HFFc6 (cell line): ENCODE results near the gene CRYBA1. TPM values are rescaled to one million over a fixed set of nuclear protein-coding genes. Genes with fewer than 3 reads are reported as not detected.
"Not testable (repeated sequence)": the region's sequence is repeated elsewhere in the genome, so short reads cannot be mapped to it uniquely, and the experiment has no call there.

Source experiments
- DNase-seq: peaks from one replicate; pipeline ENCODE4 v3.0.0-alpha.2; 2018
- H3K27ac Mint-ChIP-seq: 2 replicates; pipeline ENCODE4 v1.8.0; 2020; ENCODE audit warnings: mild to moderate bottlenecking, mixed read lengths
- H3K27me3 Mint-ChIP-seq: 2 replicates; pipeline ENCODE4 v1.8.0; 2021; ENCODE audit warnings: mild to moderate bottlenecking, moderate library complexity, mixed read lengths; ENCODE audit not compliant: insufficient read depth
- H3K36me3 Mint-ChIP-seq: 2 replicates; pipeline ENCODE4 v1.8.0; 2021; ENCODE audit warnings: low read depth, mixed read lengths
- H3K4me1 Mint-ChIP-seq: 2 replicates; pipeline ENCODE4 v1.8.0; 2020; ENCODE audit warnings: low read depth, mixed read lengths
- H3K4me3 Mint-ChIP-seq: 2 replicates; pipeline ENCODE4 v1.8.0; 2020; ENCODE audit warnings: mild to moderate bottlenecking, moderate library complexity, mixed read lengths
- H3K9me3 Mint-ChIP-seq: 2 replicates; pipeline ENCODE4 v1.8.0; 2020; ENCODE audit warnings: mild to moderate bottlenecking, mixed read lengths
- CTCF ChIP-seq: fragments of 200-600 bp; sonication (generic); IDR thresholded peaks from 2 replicates; pipeline ENCODE4 v1.5.0; 2021; ENCODE audit warnings: antibody characterized with exemption, mild to moderate bottlenecking
- total RNA-seq, 6 experiments: library from RNA; stranded (reverse); fragmentation: NEBNext Ultra II Directional; extraction: Animal tissue kit (Norgen Biotek cat#: 25700); gene quantifications; 2 replicates in 1 of 6; 3 replicates in 5 of 6; pipeline ENCODE4 v1.2.3, GENCODE V29; 2021

The CRYBA1 gene
- total RNA-seq, 6 experiments from 2014 or later = 0.46 TPM; not detected in 5

DNA sequence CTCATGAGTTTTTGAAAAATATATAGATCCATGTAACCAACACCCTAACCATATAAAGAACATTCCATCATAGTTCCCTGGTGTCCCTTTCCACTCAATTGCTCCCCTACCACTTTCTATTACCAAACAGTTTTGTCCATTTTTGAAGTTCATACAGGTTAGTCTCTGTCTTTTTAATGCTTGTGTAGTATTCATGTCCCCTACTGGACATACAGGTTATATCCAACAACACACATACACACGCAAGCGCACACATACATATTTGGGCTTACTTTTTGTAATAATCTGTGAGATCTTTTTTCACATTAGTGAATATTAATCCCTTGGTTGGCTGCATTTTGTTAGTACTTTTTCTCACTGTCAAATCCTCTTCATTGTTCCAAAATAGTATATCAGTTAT lies 6.4 kb downstream of the CRYBA1 start:
- DNase-seq = no peak
- Mint-ChIP-seq H3K36me3 (peaks cover 12% of the 10 kb centered on the region), H3K9me3 (no peaks in the 10 kb centered on the region), H3K27me3 (peaks cover 7% of the 10 kb centered on the region; the same call in 1 of the 2 replicates), H3K4me1 (peaks cover 90% of the 10 kb centered on the region), H3K4me3 (no peak overlapping the region; the same call in 1 of the 2 replicates), H3K27ac (peak overlapping the region; percentile 92)
- TF ChIP-seq CTCF = peak; percentile 23; the same call in 1 of the 2 replicates

GRCh38 chr17:29255926-29256522 lies 9.4 kb downstream of the CRYBA1 start:
- Mint-ChIP-seq H3K36me3 (peaks cover 17% of the 10 kb centered on the region), H3K4me3 (peak overlapping the region; percentile 82), H3K9me3 (no peaks in the 10 kb centered on the region), H3K27ac (peak overlapping the region; percentile 79), H3K4me1 (peaks cover 94% of the 10 kb centered on the region), H3K27me3 (peaks cover 7% of the 10 kb centered on the region; the same call in 1 of the 2 replicates)
- TF ChIP-seq CTCF = no peak
- no peak for DNase-seq

DNA sequence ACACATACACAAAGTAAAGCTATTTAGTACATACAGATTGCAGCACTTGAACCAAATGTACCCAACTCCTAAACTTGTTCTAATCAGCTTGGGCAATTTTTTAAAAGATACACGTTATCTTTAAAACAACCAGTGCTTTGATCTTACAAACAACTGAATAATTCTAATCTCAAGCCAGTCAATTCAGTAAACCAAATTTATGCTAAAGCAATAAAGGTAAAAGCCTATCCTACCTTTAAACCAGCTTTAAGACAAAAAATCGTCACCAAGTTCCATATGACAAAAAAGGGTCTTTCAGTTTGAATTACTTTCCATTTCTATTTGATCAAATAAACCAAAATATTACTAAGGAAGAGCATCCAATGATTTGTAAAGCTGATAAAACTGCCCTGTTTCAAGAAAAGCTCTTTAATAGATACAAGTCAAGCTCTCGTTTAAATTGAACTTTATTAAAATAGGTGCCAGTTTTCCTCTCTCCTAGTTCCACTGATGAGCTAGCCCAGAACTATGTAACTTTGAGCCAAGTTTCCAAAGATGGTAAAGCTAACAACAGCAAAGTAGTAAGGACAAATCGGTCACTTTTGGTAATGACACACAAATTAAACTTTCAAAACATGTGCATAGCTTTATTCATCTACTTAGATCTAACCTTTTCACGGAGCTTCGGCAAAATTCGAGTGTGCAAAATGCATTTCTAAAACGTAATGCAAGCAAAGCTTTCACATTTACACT lies 10.2 kb downstream of the CRYBA1 start:
- Mint-ChIP-seq H3K4me1 (peaks cover 94% of the 10 kb centered on the region), H3K27ac (peak overlapping the region; percentile 79), H3K9me3 (no peaks in the 10 kb centered on the region), H3K4me3 (peak overlapping the region; percentile 82), H3K27me3 (peaks cover 7% of the 10 kb centered on the region; the same call in 1 of the 2 replicates), H3K36me3 (peaks cover 23% of the 10 kb centered on the region)
- no peak for TF ChIP-seq CTCF
- DNase-seq = peak; percentile 68

- DNase-seq = peak; percentile 11
- Mint-ChIP-seq H3K4me1 (peaks cover 91% of the 10 kb centered on the region), H3K36me3 (peaks cover 27% of the 10 kb centered on the region), H3K27me3 (peaks cover 4% of the 10 kb centered on the region; the same call in 1 of the 2 replicates), H3K4me3 (peak overlapping the region; percentile 82), H3K9me3 (no peaks in the 10 kb centered on the region), H3K27ac (peak overlapping the region; percentile 79)
- no peak for TF ChIP-seq CTCF
Observed at GRCh38 chr17:29257756-29258155, 11.1 kb downstream of the CRYBA1 start.

- TF ChIP-seq CTCF = no peak
- Mint-ChIP-seq H3K4me1 (peaks cover 41% of the 10 kb centered on the region), H3K9me3 (no peaks in the 10 kb centered on the region), H3K27me3 (no peaks in the 10 kb centered on the region), H3K4me3 (no peak overlapping the region), H3K27ac (peak overlapping the region; percentile 10; the same call in 1 of the 2 replicates), H3K36me3 (peaks cover 39% of the 10 kb centered on the region)
- DNase-seq = no peak
Observed at GRCh38 chr17:29263916-29264315, 17.3 kb downstream of the CRYBA1 start.

GRCh38 chr17:29271980-29272379 lies 25.3 kb downstream of the CRYBA1 start:
- not testable (repeated sequence) for H3K27ac Mint-ChIP-seq, DNase-seq, H3K27me3 Mint-ChIP-seq, H3K4me3 Mint-ChIP-seq, H3K9me3 Mint-ChIP-seq
- Mint-ChIP-seq H3K36me3 (peaks cover 26% of the 10 kb centered on the region), H3K4me1 (peaks cover 27% of the 10 kb centered on the region)
